Activated CD4-positive, alpha-beta memory T cell treated with anti-CD3 and anti-CD28 coated beads, Interleukin-2, amount 10 ng/mL, durations not matched to agents 7 days and 5 days (primary cell): ENCODE results near the gene COQ4. TPM values are rescaled to one million over a fixed set of nuclear protein-coding genes. Genes with fewer than 3 reads are reported as not detected.

Experiments
- CTCF ChIA-PET: fragments of 350-600 bp; sonication (Branson Sonifier 250); formaldehyde crosslinking; loops from one replicate; lab custom pipeline; 2021; ENCODE audit warnings: antibody characterized with exemption, inconsistent platforms; lab: Charles Lee
- POLR2A ChIA-PET: fragments of 350-600 bp; sonication (Branson Sonifier 250); formaldehyde crosslinking; loops from one replicate; lab custom pipeline; 2021; ENCODE audit warnings: antibody characterized with exemption; lab: Charles Lee
- DNase-seq: peaks from one replicate; pipeline ENCODE4 v3.0.0-alpha.2; 2020
- H3K27ac Mint-ChIP-seq: one replicate; pipeline ENCODE4 v1.8.0; 2021; ENCODE audit warnings: mild to moderate bottlenecking, mixed read lengths
- H3K27me3 Mint-ChIP-seq: one replicate; pipeline ENCODE4 v1.8.0; 2021; ENCODE audit warnings: mixed read lengths
- H3K36me3 Mint-ChIP-seq: one replicate; pipeline ENCODE4 v1.8.0; 2021; ENCODE audit warnings: low read depth, mixed read lengths
- H3K4me1 Mint-ChIP-seq: one replicate; pipeline ENCODE4 v1.8.0; 2021; ENCODE audit warnings: mixed read lengths
- H3K4me3 Mint-ChIP-seq: one replicate; pipeline ENCODE4 v1.8.0; 2021; ENCODE audit warnings: mild to moderate bottlenecking, mixed read lengths
- H3K9me3 Mint-ChIP-seq: one replicate; pipeline ENCODE4 v1.8.0; 2021; ENCODE audit warnings: mixed read lengths
- total RNA-seq, 2 experiments: library from RNA; stranded (reverse); gene quantifications; one replicate each; pipeline ENCODE4 v1.2.3, GENCODE V29; 2021

COQ4 gene
- total RNA-seq, 2 experiments from 2014 or later: 27.6 to 28.4 TPM

GRCh38 chr9:128358090-128358489, 35.5 kb downstream of the COQ4 start:
- DNase-seq: no peak
- CTCF ChIA-PET: no interaction called here

GRCh38 chr9:128358861-128359260, 36.2 kb downstream of the COQ4 start:
- peaks cover 11% of the 10 kb centered on the region for H3K4me1 Mint-ChIP-seq
- POLR2A ChIA-PET: no interaction called here
- no peaks in the 10 kb centered on the region for H3K27me3 Mint-ChIP-seq
- CTCF ChIA-PET: interaction anchor here (0.9 to 1.1 kb wide), 2 partner anchors 12 to 18 kb away, joined by 3 to 4 read pairs; partner anchors contain the start of gene URM1
- no peak for DNase-seq
- H3K36me3 Mint-ChIP-seq: peaks cover 5% of the 10 kb centered on the region
- no peak overlapping the region for H3K27ac Mint-ChIP-seq
- no peak overlapping the region for H3K4me3 Mint-ChIP-seq
- H3K9me3 Mint-ChIP-seq: no peaks in the 10 kb centered on the region

More at GRCh38 chr9:128358090-128358489, 35.5 kb downstream of the COQ4 start:
- POLR2A ChIA-PET: no interaction called here
- Mint-ChIP-seq H3K27ac (no peak overlapping the region), H3K4me1 (peaks cover 11% of the 10 kb centered on the region), H3K27me3 (no peaks in the 10 kb centered on the region), H3K36me3 (peaks cover 5% of the 10 kb centered on the region), H3K4me3 (no peak overlapping the region), H3K9me3 (no peaks in the 10 kb centered on the region)

- Mint-ChIP-seq H3K4me3 (no peak overlapping the region), H3K27ac (no peak overlapping the region), H3K27me3 (no peaks in the 10 kb centered on the region), H3K4me1 (peaks cover 11% of the 10 kb centered on the region), H3K36me3 (peaks cover 3% of the 10 kb centered on the region), H3K9me3 (no peaks in the 10 kb centered on the region)
- CTCF ChIA-PET: interaction anchor here (1.3 to 3.4 kb wide), 6 partner anchors 10 to 457 kb away, joined by 5 to 56 read pairs (median 10); partner anchors contain the start of genes ENDOG and URM1
- no peak for DNase-seq
- POLR2A ChIA-PET: interaction anchor here (0.8 to 2.2 kb wide), 2 partner anchors 10 to 20 kb away, joined by 3 to 31 read pairs; partner anchors contain the start of gene URM1
Observed at GRCh38 chr9:128360826-128361225, 38.2 kb downstream of the COQ4 start.

- H3K36me3 Mint-ChIP-seq: no peaks in the 10 kb centered on the region
- no peaks in the 10 kb centered on the region for H3K9me3 Mint-ChIP-seq
- H3K27me3 Mint-ChIP-seq: no peaks in the 10 kb centered on the region
- H3K27ac Mint-ChIP-seq: no peak overlapping the region
- H3K4me1 Mint-ChIP-seq: peaks cover 11% of the 10 kb centered on the region
- H3K4me3 Mint-ChIP-seq: no peak overlapping the region
- DNase-seq: no peak
- ChIA-PET CTCF (interaction anchor here (0.9 to 3.4 kb wide), 30 partner anchors 10 to 457 kb away, joined by 3 to 56 read pairs (median 6); partner anchors contain the start of genes ENDOG, SLC27A4 and URM1), POLR2A (interaction anchor here (0.8 to 2.2 kb wide), 4 partner anchors 10 to 201 kb away, joined by 3 to 31 read pairs (median 4); partner anchors contain the start of genes BBLN and URM1)
Observed at GRCh38 chr9:128361296-128361985, 38.8 kb downstream of the COQ4 start.

GRCh38 chr9:128361986-128362646, 39.5 kb downstream of the COQ4 start:
- Mint-ChIP-seq H3K36me3 (no peaks in the 10 kb centered on the region), H3K4me1 (peaks cover 11% of the 10 kb centered on the region), H3K4me3 (peak overlapping the region; percentile 74), H3K27me3 (no peaks in the 10 kb centered on the region), H3K27ac (no peak overlapping the region), H3K9me3 (no peaks in the 10 kb centered on the region)
- DNase-seq: peak; percentile 75
- POLR2A ChIA-PET: interaction anchor here (0.7 to 2.2 kb wide), 5 partner anchors 9 to 409 kb away, joined by 3 to 31 read pairs (median 3); partner anchors contain the start of genes BBLN and URM1
- CTCF ChIA-PET: interaction anchor here (0.6 to 3.4 kb wide), 38 partner anchors 9 to 456 kb away, joined by 3 to 56 read pairs (median 6); partner anchors contain the start of genes ENDOG, GOLGA2, ODF2 and SLC27A4

- H3K4me1 Mint-ChIP-seq: peaks cover 11% of the 10 kb centered on the region
- POLR2A ChIA-PET: interaction anchor here (0.7 to 2.2 kb wide), 4 partner anchors 8 to 408 kb away, joined by 3 to 31 read pairs (median 4); partner anchors contain the start of gene URM1
- H3K36me3 Mint-ChIP-seq: no peaks in the 10 kb centered on the region
- no peak for DNase-seq
- H3K4me3 Mint-ChIP-seq: no peak overlapping the region
- no peaks in the 10 kb centered on the region for H3K9me3 Mint-ChIP-seq
- H3K27me3 Mint-ChIP-seq: no peaks in the 10 kb centered on the region
- no peak overlapping the region for H3K27ac Mint-ChIP-seq
- CTCF ChIA-PET: interaction anchor here (0.6 to 3.4 kb wide), 35 partner anchors 8 to 455 kb away, joined by 3 to 56 read pairs (median 6); partner anchors contain the start of genes ENDOG, GOLGA2, ODF2 and SLC27A4
Observed at GRCh38 chr9:128362774-128363173, 40.1 kb downstream of the COQ4 start.

- Mint-ChIP-seq H3K4me3 (no peak overlapping the region), H3K36me3 (no peaks in the 10 kb centered on the region), H3K27me3 (no peaks in the 10 kb centered on the region), H3K27ac (no peak overlapping the region), H3K4me1 (peaks cover 18% of the 10 kb centered on the region), H3K9me3 (no peaks in the 10 kb centered on the region)
- ChIA-PET POLR2A (no interaction called here), CTCF (interaction anchor here (1.1 to 1.7 kb wide), 4 partner anchors 24 to 368 kb away, joined by 4 to 8 read pairs (median 5); no protein-coding TSS in a partner anchor)
- DNase-seq: no peak
Observed at GRCh38 chr9:128365525-128365924, 42.9 kb downstream of the COQ4 start.

GRCh38 chr9:128369024-128369706, 46.5 kb downstream of the COQ4 start:
- Mint-ChIP-seq H3K9me3 (no peaks in the 10 kb centered on the region), H3K4me3 (no peak overlapping the region)
- CTCF ChIA-PET: interaction anchor here (2.7 to 3.7 kb wide), 2 partner anchors 8 to 28 kb away, joined by 16 to 56 read pairs; no protein-coding TSS in a partner anchor

GRCh38 chr9:128370367-128370751, 47.7 kb downstream of the COQ4 start:
- H3K4me3 Mint-ChIP-seq: peak overlapping the region; percentile 90
- ChIA-PET CTCF (interaction anchor here (1.2 to 3.7 kb wide), 5 partner anchors 9 to 448 kb away, joined by 3 to 56 read pairs (median 5); partner anchors contain the start of gene ENDOG), POLR2A (interaction anchor here (0.8 to 3.5 kb wide), 10 partner anchors 9 to 354 kb away, joined by 3 to 31 read pairs (median 6); partner anchors contain the start of genes CERCAM, GOLGA2, SPTAN1 and SWI5)
- no peaks in the 10 kb centered on the region for H3K27me3 Mint-ChIP-seq
- no peaks in the 10 kb centered on the region for H3K9me3 Mint-ChIP-seq
- H3K36me3 Mint-ChIP-seq: peaks cover 9% of the 10 kb centered on the region
- DNase-seq: no peak
- H3K4me1 Mint-ChIP-seq: peaks cover 30% of the 10 kb centered on the region
- peak overlapping the region; percentile 93 for H3K27ac Mint-ChIP-seq

More at GRCh38 chr9:128369024-128369706, 46.5 kb downstream of the COQ4 start:
- H3K27me3 Mint-ChIP-seq: no peaks in the 10 kb centered on the region
- peak overlapping the region; percentile 26 for H3K27ac Mint-ChIP-seq
- POLR2A ChIA-PET: interaction anchor here (1.1 to 3.5 kb wide), 2 partner anchors 7 to 12 kb away, joined by 4 to 31 read pairs; no protein-coding TSS in a partner anchor
- peaks cover 30% of the 10 kb centered on the region for H3K4me1 Mint-ChIP-seq
- H3K36me3 Mint-ChIP-seq: peaks cover 9% of the 10 kb centered on the region
- no peak for DNase-seq

- H3K36me3 Mint-ChIP-seq: peaks cover 11% of the 10 kb centered on the region
- H3K4me3 Mint-ChIP-seq: peak within 1 kb of the TSS; percentile 90
- H3K27ac Mint-ChIP-seq: peak within 1 kb of the TSS; percentile 93
- no peaks in the 10 kb centered on the region for H3K9me3 Mint-ChIP-seq
- H3K4me1 Mint-ChIP-seq: peaks cover 32% of the 10 kb centered on the region
- ChIA-PET POLR2A (interaction anchor here (0.5 to 3.5 kb wide), 19 partner anchors 9 to 434 kb away, joined by 3 to 31 read pairs (median 5); partner anchors contain the start of genes BBLN, CERCAM, GLE1 and GOLGA2), CTCF (interaction anchor here (0.5 to 3.7 kb wide), 11 partner anchors 9 to 447 kb away, joined by 3 to 56 read pairs (median 3); partner anchors contain the start of gene ENDOG)
- H3K27me3 Mint-ChIP-seq: no peaks in the 10 kb centered on the region
- peak; percentile 97 for DNase-seq
Observed at GRCh38 chr9:128370752-128371629, 48.4 kb downstream of the COQ4 start, which contains the start of gene URM1. TSS of gene URM1 (plus strand) at chr9:128371374. CDS start at chr9:128371381, 7 bp downstream.
